SKM-1 (cell line): ENCODE data around the gene LRRC45.

Experiments
- DNase-seq: peaks from one replicate; lab custom pipeline; 2025; ENCODE audit not compliant: unreplicated experiment; lab: John Stamatoyannopoulos, UW

LRRC45 gene

DNA sequence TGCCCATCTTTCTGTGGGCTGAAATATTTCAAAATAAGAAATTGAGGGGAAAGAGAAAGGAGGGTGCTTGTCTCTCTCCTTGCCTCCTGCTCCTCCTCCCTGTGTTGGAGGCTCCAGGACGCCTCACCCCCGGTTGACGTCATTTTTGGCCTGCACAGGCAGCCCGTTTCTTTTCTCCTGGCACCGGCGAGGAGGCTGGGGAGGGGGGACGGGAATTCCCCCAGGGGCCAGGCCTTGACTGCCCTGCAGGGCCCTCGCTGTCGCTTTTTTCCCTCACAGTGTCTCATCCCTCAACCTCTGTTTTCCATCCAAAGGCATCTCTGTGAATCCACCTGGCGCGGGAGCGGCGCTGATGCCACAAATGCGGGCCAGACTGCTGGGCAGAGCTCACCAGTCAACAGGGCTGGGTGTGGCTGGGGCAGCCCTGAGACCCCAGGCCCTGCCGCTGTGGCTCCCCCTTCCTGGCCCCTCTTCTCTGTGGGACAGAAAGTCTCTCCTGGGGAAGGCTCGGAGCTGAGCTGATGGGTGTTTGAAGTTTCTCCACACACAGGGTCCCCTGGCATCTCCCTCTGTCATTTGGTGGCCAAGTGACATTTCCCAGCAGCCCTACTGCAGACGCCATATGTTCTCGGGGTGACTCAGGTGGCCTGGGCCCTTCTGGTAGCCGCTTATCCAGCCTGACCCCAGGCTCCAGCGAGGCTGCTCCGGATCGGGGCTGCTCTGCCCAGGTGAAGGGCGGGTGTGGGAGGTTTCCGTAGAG, 16.5 kb upstream of the LRRC45 start:
- DNase-seq = no peak

DNA sequence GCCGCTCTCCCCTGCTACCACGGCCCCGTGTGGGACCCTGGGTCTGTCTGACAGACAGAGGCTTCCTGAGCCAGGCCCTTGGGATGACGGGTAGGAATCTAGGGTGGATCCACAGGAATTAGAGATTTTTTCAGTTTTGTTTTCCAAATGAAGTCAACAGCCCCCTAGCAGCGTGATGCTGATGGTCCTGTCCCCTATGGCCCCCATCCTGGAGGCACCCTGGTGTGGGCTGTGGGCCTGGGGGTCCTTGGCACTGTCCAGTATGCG, 15.9 kb upstream of the LRRC45 start:
- DNase-seq = no peak

DNA sequence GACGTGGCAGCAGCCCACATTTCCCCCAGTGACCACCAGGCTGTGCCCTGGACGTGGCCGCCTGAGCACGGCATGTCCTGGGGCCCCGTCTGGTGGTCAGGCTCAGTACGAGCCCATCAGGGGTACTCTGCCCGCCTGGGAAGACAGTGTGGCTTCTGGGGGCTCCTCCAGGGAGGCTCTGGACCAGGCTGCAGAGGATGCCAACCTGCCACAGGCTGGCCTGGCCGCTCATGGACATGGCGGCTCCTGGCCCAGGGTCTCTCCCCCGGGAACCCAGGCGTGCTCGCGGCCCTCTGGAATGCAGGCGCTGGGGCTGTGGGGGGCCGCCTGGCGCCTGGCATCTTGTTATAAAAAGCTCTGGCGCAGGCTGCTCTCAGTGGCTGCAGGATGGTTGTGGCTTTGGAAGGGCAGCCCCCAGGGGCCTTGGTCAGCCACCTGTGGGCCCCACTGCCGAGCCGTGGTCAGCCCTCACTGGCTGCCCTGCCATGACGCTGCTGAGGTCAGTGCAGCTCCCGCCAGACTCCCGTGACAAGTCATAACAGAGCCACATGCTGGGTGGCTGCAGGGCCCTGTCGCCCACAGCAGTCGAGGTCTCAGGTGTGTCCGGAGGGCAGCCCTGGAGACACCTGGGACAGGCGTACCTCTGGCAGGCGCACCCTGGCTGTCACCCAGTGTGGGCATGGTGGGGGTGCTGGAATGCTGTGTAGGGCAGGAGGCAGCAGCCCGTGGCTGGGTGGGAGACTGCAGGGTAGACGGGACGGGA, 15.4 kb upstream of the LRRC45 start:
- DNase-seq = no peak

DNA sequence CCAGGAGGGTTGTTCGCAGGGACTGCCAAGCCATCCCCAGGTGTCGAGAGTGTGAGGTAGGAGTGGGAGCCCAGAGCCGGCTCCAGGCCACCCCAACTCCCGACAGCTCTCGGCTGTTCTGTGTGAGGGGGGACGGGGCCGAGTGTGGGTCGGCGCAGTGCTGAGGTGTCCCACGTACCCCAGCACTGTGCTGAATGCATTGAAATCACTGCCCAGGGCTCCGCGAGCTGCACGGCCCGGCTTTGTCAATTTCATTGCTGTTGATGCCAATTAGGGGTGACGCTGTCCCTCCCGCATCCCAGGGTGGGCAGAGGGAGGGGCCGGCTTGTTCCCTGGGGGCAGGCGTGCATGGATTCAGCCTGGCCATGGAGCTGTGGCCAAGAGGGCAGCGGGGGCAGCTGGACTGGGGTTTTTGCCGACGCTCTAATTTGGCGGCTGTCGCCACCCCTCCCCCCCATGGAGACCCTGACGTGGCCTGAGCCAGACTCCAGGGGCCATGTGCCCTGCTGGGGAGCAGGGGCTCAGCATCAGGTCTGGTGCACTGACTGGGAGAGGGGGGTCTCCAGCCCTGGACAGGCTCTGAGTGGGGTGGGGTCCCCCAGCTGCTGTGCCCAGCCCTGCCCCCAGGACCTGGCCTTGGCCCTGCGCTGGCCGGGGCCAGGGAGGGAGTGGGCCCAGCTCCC, 14.7 kb upstream of the LRRC45 start:
- no peak for DNase-seq

DNA sequence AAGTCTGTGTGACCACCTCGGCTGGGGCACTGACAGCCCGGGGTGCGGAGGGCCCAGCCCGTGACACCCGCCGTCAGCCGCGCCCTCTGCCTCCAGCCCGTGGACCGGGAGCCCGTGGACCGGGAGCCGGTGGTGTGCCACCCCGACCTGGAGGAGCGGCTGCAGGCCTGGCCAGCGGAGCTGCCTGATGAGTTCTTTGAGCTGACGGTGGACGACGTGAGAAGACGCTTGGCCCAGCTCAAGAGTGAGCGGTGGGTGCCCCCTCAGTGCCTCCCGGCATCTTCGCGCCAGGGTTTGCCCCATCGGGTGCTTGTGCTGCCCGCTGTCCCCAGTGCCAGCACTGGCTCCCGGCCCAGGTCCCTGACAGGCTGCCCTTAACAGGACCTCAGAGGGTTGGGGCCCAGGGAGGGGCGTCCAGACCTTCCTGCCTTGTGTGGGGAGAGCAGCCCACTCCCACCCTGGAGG, 14.1 kb upstream of the LRRC45 start:
- DNase-seq = no peak

DNA sequence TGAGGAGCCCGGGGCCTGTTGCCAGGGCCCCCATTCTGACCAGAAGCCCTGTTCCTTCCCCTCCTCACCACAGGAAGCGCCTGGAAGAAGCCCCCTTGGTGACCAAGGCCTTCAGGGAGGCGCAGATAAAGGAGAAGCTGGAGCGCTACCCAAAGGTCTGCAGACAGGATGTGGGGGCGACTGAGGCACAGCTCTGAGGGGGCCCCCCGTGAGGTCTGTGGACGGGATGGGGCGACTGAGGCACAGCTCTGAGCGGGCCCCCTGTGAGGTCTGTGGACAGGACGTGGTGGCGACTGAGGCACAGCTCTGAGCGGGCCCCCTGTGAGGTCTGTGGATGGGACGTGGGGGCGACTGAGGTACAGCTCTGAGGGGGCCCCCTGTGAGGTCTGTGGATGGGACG, 13.7 kb upstream of the LRRC45 start:
- no peak for DNase-seq

DNA sequence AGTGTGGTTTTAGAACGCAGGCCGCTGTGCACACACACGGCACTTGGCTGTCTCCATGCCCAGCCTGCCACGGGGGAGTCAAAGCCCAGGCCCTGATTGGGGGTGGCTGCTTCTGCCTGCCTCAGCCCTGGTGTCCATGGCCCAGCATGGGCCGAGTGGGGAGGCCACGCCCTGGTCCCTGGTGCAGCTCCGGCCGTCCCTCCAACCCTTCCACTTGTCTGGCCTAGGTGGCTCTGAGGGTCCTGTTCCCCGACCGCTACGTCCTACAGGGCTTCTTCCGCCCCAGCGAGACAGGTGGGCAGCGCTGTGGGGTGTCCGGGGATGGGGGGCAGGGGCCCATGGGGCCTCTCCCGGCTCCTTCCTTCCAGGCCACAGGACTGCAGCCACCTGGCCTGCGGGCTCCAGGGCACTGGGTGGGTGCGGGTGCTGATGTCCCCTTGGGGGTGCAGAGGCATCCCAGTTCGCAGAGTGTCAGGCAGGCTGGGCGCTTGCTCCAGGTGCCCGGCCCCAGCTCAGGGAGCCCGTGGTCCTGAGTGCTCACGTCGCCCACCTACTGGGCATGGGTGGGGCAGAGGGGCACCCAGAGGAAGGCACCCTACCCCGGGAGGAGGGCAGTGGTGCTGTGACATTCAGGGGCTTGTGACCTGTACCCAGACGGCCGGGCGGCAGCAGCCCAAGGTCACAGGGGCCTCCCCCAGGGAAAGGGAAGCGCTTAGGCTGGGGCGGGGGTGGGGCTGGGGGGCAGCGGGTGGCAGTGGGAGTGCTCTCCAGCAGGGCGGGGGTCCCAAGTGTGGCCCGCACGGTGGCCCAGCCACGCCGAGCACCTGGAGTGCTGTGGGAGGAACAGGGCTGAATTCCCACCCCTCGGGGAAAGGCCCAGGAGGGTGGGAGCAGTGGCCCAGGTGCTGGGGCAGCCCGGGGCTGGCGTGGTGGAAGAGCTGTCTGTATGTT, 12.3 kb upstream of the LRRC45 start:
- no peak for DNase-seq

DNA sequence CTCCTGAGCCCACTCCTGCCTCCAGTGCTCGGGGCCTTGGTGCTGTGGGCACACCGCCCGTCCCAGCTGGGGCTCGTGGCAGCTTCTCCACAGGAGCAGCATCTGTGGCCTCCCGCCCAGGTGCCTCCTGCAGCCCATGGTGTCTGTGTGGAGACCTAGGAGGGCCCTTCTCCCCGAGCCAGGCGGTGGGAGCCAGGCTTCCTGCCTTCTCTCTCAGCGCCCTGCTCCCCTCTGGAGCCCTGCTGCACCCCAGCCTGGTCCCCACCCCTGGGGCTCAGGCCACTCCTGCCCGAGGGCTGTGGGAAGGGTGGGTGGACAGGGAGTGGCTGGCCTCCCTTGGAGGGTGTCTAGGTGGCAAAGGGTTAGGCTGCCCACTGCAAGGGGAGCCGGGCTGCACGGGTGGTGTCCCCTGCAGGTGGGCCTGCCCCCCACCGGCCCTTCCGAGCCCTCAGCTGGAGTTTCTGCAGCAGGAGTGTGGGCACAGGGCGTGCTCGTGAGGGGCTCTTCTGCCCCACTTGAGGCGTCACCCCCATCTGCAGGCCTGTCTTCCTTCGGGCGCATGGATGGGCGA, 11.4 kb upstream of the LRRC45 start:
- no peak for DNase-seq

DNA sequence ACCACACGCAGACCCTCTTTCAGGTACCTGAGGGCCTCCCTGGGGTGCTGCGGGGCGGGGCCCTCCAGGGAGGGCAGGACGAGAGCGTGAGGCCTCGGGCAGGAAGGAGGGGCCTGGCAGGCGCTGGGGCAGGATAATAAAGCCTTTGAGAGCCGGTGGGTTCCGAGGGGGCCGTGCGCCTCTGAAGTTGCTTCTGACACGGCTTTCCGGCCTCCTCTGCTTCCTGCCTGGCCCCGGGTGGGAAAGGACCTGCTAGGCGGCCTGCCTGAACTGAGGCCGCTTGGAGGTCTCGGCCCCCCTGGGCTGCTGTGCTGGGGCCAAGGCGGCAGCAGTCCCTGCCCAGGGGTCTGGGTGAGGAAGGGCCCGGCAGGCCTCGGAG, 10.9 kb upstream of the LRRC45 start:
- no peak for DNase-seq

DNA sequence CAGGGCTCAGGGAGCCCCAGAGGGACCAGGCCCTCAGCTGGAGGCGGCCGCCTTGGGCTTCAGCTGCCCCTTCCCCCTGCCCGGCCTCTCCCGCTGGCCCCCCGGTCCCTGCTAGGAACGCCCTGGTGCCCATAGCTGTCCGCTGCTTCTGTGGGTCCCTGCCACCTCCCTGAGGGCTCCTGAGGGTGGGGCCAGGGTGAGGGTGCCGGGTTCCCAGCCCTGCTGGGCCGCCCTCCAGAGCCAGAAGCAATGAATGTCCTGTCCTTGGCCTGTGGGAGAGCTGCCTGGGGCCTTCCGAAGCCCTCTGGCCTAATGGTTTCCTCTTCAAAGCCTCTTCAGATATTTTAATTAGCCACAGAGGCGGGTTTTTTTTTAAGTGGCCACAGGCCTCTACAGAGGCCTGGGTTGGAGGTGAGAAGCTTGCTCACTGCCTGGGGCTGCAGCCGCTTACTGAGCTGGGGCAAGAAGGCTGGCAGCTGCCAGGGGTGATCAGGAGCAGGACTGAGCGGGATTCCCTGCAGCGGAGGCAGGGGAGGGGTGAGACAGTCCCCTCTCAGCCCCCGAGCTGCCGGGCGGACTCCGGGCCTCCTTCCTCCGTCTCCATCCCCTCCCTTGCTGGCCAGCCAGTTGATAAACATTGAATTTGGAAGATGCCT, 10.3 kb upstream of the LRRC45 start:
- no peak for DNase-seq

DNA sequence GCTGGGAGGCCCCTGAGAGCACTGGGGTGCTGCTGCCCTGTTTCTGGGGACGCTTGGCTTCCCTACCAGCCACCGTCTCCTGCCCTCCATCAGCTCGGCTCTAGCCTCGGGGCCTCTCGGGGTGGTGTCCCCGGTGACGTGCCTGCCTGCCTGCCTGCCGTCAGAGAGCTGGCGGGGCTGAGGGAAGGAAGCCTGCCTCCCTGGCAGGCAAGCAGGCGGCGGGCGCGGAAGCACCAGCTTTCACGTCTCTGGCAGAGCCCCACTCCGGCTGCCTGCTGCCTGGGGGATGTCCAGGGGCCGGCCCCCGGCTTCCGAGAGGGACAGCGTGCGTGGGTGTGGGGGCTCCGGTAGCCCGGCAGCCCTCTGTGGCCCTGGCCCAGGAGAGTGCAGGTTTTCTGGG, 9.8 kb upstream of the LRRC45 start:
- no peak for DNase-seq

DNA sequence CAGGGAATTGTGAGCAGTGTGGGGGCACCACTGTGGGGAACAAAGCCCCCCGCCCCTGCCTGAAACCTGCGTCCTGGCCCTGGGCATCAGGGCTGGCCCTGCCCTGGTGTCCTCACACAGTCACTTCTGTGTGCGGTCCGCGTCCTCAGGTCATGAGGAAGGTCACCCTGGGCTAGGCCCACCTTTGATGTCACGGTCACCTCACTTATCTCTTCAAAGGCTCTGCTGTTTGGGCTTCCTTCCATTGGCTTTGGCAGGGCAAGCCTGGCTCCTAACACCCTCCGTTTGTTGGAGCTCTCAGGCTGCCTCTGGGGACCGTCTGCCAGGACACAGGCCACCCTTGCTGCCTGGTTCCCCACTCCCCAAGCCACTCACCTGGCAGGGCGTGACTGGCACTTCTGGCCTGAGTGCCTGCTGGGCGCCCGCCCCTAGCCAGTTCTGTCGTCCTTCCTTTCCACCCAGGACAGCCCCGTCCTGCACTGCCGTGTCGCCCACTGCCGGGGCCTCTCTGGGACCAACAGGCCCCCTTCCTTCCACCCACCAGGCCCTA, 9.3 kb upstream of the LRRC45 start:
- DNase-seq = no peak

DNA sequence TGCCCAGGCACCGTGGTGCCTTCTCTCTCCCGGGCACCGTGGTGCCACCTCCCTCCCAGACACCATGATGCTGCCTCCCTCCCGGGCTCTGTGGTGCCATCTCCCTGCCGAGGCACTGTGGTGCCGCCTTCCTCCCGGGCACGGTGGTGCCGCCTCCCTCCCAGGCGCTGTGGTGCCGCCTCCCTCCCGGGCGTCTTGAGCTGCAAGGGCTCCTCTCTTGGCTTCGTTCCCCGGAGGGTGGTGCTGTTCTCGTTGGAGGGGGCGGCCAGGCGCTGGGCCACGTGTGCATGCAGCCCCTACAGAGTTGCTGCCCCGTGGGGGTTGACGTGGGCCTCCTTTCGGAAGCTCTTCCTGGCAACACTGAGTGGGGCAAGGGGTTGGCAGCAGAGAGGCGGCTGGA, 8.7 kb upstream of the LRRC45 start:
- no peak for DNase-seq

DNA sequence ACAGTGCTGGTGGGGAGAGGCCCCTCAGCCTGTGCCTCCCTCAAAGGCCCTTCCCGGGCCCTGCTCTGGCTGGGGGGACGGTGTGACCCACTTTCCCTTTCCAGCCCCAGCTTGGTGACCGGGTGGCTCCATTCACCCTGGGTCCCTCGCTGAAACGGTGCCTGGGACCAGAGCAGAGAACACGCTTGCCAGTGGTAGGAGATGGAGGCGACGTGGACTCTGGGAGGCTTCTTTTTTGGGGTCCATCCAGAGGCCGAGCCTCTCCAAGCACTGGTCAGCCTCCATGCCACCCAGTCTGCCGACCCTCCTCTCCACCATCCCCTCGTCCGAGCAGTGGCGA, 8.2 kb upstream of the LRRC45 start:
- no peak for DNase-seq

DNA sequence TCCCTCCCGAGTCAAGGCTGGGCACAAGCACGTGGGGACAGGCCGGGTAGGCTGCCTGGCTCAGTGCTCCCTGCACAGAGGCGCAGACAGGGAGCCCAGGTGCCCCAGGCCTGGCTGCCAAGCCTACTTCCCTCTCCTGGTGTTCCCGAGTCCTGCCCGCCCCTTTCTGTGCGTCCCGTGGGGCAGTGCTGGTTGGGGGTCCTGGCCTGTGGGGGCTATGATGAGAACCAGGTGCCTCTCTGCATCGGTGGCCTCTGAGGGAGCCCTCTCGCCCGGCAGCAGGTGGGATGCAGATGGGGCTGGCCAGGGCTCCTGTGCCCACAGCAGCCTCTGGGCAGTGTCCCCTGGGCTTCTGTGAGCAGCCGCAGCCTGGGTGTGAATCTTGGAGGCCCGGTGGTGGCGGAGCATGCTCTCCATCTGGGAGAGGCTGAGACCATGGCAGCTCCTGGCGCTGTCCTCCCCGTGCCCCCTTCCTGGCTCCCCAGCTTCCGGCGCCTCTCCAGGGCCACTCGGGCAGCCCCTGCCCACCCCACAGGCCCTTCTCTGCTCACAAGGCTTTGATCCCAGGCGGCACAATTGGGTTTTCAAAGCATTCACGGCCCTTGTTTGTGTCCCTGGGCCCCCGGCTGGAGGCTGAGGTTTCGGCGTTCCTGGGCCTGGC, 7.7 kb upstream of the LRRC45 start:
- no peak for DNase-seq

DNA sequence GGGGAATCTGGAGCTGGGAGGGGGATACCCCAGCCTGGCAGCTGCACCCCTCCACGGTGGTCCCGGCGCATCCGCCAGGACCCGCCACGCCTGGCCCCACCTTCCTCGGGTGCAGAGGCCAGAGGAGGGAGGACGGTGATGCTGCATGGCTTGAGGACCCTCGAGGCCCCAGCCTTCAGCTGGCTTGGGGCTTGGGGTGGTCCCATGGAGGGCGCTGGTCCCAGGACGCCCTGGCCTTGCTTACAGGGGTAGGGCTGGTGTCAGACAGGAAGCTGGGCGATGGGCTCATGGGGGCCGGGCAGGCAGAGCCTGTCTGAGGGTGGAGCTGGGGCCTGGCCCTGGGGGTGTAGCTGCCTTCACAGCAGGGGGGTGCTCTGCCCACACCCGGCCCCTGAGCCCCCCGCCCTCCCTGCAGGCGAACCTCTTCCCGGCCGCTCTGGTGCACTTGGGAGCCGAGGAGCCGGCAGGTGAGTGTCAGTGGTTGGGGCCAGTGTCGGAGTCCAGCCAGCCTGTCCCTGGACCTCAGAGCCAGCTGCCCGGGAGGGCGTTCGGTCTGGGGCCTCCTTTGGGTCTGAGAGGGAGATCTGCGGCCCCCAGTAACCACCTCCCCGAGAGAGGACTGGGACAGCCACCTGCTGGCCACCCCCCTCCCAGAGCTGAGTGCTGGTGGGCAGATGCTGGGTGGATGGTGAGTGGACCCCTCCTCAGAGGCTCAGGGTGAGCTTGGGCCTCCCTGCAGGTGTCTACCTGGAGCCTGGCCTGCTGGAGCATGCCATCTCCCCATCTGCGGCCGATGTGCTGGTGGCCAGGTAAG, 6.8 kb upstream of the LRRC45 start:
- DNase-seq = no peak

DNA sequence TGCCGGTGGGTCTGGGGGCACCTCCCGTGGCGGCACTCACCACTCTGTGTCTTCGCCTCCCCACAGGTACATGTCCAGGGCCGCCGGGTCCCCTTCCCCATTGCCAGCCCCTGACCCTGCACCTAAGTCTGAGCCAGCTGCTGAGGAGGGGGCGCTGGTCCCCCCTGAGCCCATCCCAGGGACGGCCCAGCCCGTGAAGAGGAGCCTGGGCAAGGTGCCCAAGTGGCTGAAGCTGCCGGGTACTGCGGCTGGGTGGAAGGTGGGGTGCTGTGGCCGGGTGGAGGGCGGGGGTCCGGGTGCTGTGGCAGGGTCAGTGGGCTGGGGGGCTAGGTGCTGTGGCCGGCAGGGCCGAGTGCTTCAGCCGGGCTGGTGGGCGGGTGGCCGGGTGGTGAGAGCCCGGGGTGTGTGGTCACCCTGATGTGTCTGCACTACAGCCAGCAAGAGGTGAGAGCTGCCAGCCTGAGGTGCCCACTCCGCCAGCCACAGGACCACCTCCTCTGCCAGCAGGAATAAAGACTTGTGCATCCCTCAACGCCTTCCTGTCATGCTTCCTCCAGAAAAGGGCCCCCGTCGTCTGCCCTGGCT, 6.1 kb upstream of the LRRC45 start:
- no peak for DNase-seq

DNA sequence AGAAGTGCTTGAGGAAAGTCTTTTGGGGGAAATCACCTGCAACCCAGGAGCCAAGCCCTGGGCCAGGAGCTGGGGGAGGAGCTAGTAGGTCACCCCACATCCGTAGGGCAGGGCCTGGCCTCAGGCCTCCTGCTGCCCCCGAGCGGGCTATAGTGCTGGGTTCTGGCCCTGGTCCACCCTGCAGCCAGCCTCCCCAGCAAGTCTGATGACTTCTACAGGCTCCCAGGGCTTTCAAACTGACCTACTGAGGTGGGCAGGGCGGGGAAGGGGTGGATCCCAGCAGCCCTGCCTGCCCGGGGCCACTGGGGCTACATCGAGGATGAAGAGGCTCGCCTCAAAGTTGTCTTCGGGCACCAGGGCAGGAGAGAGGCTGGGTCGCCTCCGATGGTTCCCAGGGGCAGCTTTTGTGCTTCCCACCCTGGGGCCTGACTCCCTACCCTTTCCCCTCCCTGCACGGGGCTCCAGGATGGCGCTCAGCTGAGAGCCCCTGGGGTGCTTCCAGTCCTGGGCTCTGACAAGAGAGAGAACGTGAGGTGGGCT, 5.4 kb upstream of the LRRC45 start:
- no peak for DNase-seq
